IMR-90 (cell line): ENCODE results near the gene ENPP3.

ENCODE experiments used
- CEBPB ChIP-seq: IDR thresholded peaks from 2 replicates; pipeline ENCODE4 v1.6.1; 2012; ENCODE audit warnings: low read depth, low read length, improper control_type of control experiment
- CHD1 ChIP-seq: IDR thresholded peaks from 2 replicates; pipeline ENCODE4 v1.6.1; 2012; ENCODE audit warnings: low read depth, low read length, improper control_type of control experiment
- CTCF ChIP-seq: conservative IDR thresholded peaks from 2 replicates; pipeline ENCODE4 v1.5.1; 2012; ENCODE audit warnings: mild to moderate bottlenecking, low read depth, low read length, improper control_type of control experiment
- ELK1 ChIP-seq: fragments of 150-350 bp; IDR thresholded peaks from 2 replicates; pipeline ENCODE4 v1.6.1; 2016; ENCODE audit warnings: low read depth, mild to moderate bottlenecking, low read length, moderate library complexity, borderline replicate concordance
- FOS ChIP-seq: fragments of 150-350 bp; IDR thresholded peaks from 2 replicates; pipeline ENCODE4 v1.6.1; 2016; ENCODE audit warnings: low read depth, low read length
- MAFK ChIP-seq: IDR thresholded peaks from 2 replicates; pipeline ENCODE4 v1.6.1; 2012; ENCODE audit warnings: low read depth, low read length, improper control_type of control experiment
- MXI1 ChIP-seq: IDR thresholded peaks from 2 replicates; pipeline ENCODE4 v1.6.1; 2012; ENCODE audit warnings: low read depth, mild to moderate bottlenecking, low read length, moderate library complexity, borderline replicate concordance
- NFE2L2 ChIP-seq: fragments of 150-350 bp; IDR thresholded peaks from 2 replicates; pipeline ENCODE4 v1.6.1; 2016; ENCODE audit warnings: low read depth, mild to moderate bottlenecking, low read length
- POLR2A ChIP-seq: IDR thresholded peaks from 2 replicates; pipeline ENCODE4 v1.6.1; 2012; ENCODE audit warnings: mild to moderate bottlenecking, low read depth, low read length
- RAD21 ChIP-seq: IDR thresholded peaks from 2 replicates; pipeline ENCODE4 v1.6.1; 2012; ENCODE audit warnings: low read length, improper control_type of control experiment
- RFX5 ChIP-seq: IDR thresholded peaks from 2 replicates; pipeline ENCODE4 v1.8.0; 2012; ENCODE audit warnings: low read depth, mild to moderate bottlenecking, low read length, moderate library complexity
- SMC3 ChIP-seq: fragments of 150-350 bp; IDR thresholded peaks from 2 replicates; pipeline ENCODE4 v1.6.1; 2016; ENCODE audit warnings: low read depth, mild to moderate bottlenecking, antibody characterized with exemption, low read length, moderate library complexity
- USF2 ChIP-seq: fragments of 150-350 bp; IDR thresholded peaks from 2 replicates; pipeline ENCODE4 v1.6.1; 2017; ENCODE audit warnings: mild to moderate bottlenecking, antibody characterized with exemption, low read length, low read depth

DNA sequence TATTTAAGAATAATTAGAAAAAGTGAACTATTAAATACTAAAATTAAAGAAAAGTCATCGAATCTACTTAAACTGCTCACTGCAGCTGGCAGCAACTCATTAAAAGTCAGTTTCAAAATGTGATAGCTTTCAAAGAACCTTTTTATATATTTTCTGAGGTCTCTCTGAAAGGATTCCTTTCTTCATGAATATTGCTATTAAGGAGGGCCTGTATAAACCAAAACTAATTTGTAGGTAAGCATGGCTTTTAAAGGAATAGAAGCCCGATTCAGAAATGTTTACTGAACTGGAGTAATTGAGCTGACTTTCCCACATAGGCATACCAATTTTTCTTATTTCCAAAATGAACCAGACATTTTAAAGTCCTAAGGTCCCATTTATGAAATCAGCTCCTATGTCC is 129.5 kb downstream of the ENPP3 start:
- TF ChIP-seq CTCF (no peak), SMC3 (no peak), POLR2A (no peak), NFE2L2 (no peak), CHD1 (no peak), ELK1 (no peak), MXI1 (no peak), MAFK (no peak), FOS (no peak), USF2 (no peak), RAD21 (no peak), RFX5 (no peak), CEBPB (no peak)
